Small intestine (tissue), 7 donors: ENCODE results near the gene OR1K1. TPM values are rescaled to one million over a fixed set of nuclear protein-coding genes. Genes with fewer than 3 reads are reported as not detected.
"Not testable (repeated sequence)": the region's sequence is repeated elsewhere in the genome, so short reads cannot be mapped to it uniquely, and the experiment has no call there.

Experiments used
- DNase-seq, 2 donors: peaks; one replicate each; pipeline versions ENCODE4 v3.0.0 to v3.0.0-alpha.2; 2013
- FAIRE-seq: peaks from 2 replicates; lab custom pipeline; 2012; peaks lifted over from hg19 to GRCh38; lab: Jason Lieb, UNC
- H3K27ac ChIP-seq, 3 donors: one replicate each; pipeline ENCODE4 v1.5.1; 2013; ENCODE audit warnings: low read length in 2 of 3, mild to moderate bottlenecking in 2 of 3, control low read depth in 1 of 3, inconsistent platforms in 1 of 3, low read depth in 1 of 3, moderate library complexity in 1 of 3
- H3K27me3 ChIP-seq, 3 donors: one replicate each; pipeline ENCODE4 v1.6.1; 2013; ENCODE audit warnings: low read length in 3 of 3, inconsistent platforms in 1 of 3; ENCODE audit not compliant: control insufficient read depth in 3 of 3, insufficient read depth in 3 of 3
- H3K36me3 ChIP-seq, 3 donors: one replicate each; pipeline ENCODE4 v1.6.1; 2013; ENCODE audit warnings: low read length in 3 of 3, inconsistent platforms in 1 of 3, low read depth in 1 of 3, mild to moderate bottlenecking in 1 of 3, moderate library complexity in 1 of 3; ENCODE audit not compliant: control insufficient read depth in 3 of 3, insufficient read depth in 2 of 3
- H3K4me1 ChIP-seq, 3 donors: one replicate each; pipeline ENCODE4 v1.6.1; 2013; ENCODE audit warnings: low read length in 2 of 3, inconsistent platforms in 1 of 3, low read depth in 1 of 3, mild to moderate bottlenecking in 1 of 3, moderate library complexity in 1 of 3; ENCODE audit not compliant: control insufficient read depth in 3 of 3, insufficient read depth in 2 of 3
- H3K4me3 ChIP-seq, 3 donors: one replicate each; pipeline ENCODE4 v1.5.1; 2013; ENCODE audit warnings: low read length in 3 of 3, control low read depth in 1 of 3, inconsistent platforms in 1 of 3, low read depth in 1 of 3, mild to moderate bottlenecking in 1 of 3, moderate library complexity in 1 of 3
- H3K9me3 ChIP-seq, 2 donors: one replicate each; pipeline ENCODE4 v1.6.1; 2013; ENCODE audit warnings: low read depth in 1 of 2, low read length in 1 of 2; ENCODE audit not compliant: control insufficient read depth in 2 of 2, insufficient read depth in 1 of 2
- WGBS, 3 donors: extraction: QIAGEN DNeasy Blood & Tissue Kit; methylation state at CpG; one replicate each; pipeline ENCODE4 v1.1.7; 2013; 5-methylcytosine and 5-hydroxymethylcytosine counted together
- polyA plus RNA-seq, 4 donors: library from polyadenylated mRNA; stranded (reverse) in 3 of 4; unstranded in 1 of 4; fragments of 200-250 nt in 3 of 4; fragments of 120-200 nt in 1 of 4; gene quantifications; one replicate each; pipeline versions ENCODE4 v1.2.1 to v1.2.3, GENCODE V29; 2013
- donor health status: healthy with polysubstance abuse.
- donor health status: control.
- donor health status: control.
- donor health status: Bipolar disorder and iron deficiency.
- donor health status: healthy.

The OR1K1 gene
- polyA plus RNA-seq, 4 donors: not detected

- no peaks in the 10 kb centered on the region for H3K9me3 ChIP-seq
- no peak for FAIRE-seq
- no peak for DNase-seq
- peaks cover 6 to 40% (median 19%) of the 10 kb centered on the region in 3 donors for H3K36me3 ChIP-seq
- H3K27ac ChIP-seq: peak overlapping the region in 1 of 3 donors; percentile 66
- no peak overlapping the region for H3K4me3 ChIP-seq
- no peaks in the 10 kb centered on the region for H3K27me3 ChIP-seq
- no peaks in the 10 kb centered on the region for H3K4me1 ChIP-seq
- 62 to 84% (median 80%) methylated on average over 9 of the region's 9 CpGs for WGBS, 3 donors
Measured at GRCh38 chr9:122819791-122820489, 20.0 kb downstream of the OR1K1 start.

- no peak overlapping the region for H3K27ac ChIP-seq
- no peak for FAIRE-seq
- H3K27me3 ChIP-seq: no peaks in the 10 kb centered on the region
- no peak overlapping the region for H3K4me3 ChIP-seq
- WGBS, 3 donors: 91 to 95% (median 93%) methylated on average over 11 of the region's 11 CpGs
- no peak for DNase-seq
- no peaks in the 10 kb centered on the region for H3K9me3 ChIP-seq
- no peaks in the 10 kb centered on the region for H3K4me1 ChIP-seq
- H3K36me3 ChIP-seq: peaks cover 6 to 44% (median 19%) of the 10 kb centered on the region in 3 donors
Measured at GRCh38 chr9:122820490-122820845, 20.5 kb downstream of the OR1K1 start.

- H3K9me3 ChIP-seq: no peaks in the 10 kb centered on the region
- 51 to 61% (median 57%) methylated on average over 7 of the region's 7 CpGs for WGBS, 3 donors
- peak overlapping the region in 1 of 3 donors; percentile 43 for H3K27ac ChIP-seq
- H3K36me3 ChIP-seq: peaks cover 10 to 44% (median 22%) of the 10 kb centered on the region in 3 donors
- no peaks in the 10 kb centered on the region for H3K27me3 ChIP-seq
- DNase-seq: peak in 1 of 2 donors; percentile 5
- no peaks in the 10 kb centered on the region for H3K4me1 ChIP-seq
- no peak for FAIRE-seq
- H3K4me3 ChIP-seq: no peak overlapping the region
Measured at GRCh38 chr9:122821278-122821943, 21.5 kb downstream of the OR1K1 start.

- no peak for FAIRE-seq
- DNase-seq: no peak
- WGBS, 3 donors: 88 to 92% (median 92%) methylated on average over 6 of the region's 6 CpGs
- H3K36me3 ChIP-seq: peaks cover 10 to 42% (median 22%) of the 10 kb centered on the region in 3 donors
- no peaks in the 10 kb centered on the region for H3K27me3 ChIP-seq
- peak overlapping the region in 1 of 3 donors; percentile 43 for H3K27ac ChIP-seq
- H3K4me3 ChIP-seq: no peak overlapping the region
- H3K4me1 ChIP-seq: peaks cover 0 to 3% (median under 1%) of the 10 kb centered on the region in 3 donors
- no peaks in the 10 kb centered on the region for H3K9me3 ChIP-seq
Measured at GRCh38 chr9:122822056-122822455, 22.1 kb downstream of the OR1K1 start.

- DNase-seq (no peak), FAIRE-seq (no peak)
- Histone ChIP-seq H3K27me3 (no peaks in the 10 kb centered on the region), H3K36me3 (peaks cover 10 to 34% (median 22%) of the 10 kb centered on the region in 3 donors), H3K27ac (no peak overlapping the region), H3K9me3 (no peaks in the 10 kb centered on the region), H3K4me1 (peaks cover 0 to 6% (median 5%) of the 10 kb centered on the region in 3 donors), H3K4me3 (no peak overlapping the region)
- 88 to 91% (median 90%) methylated on average over 4 of the region's 4 CpGs for WGBS, 3 donors
Measured at GRCh38 chr9:122822938-122823337, 23.0 kb downstream of the OR1K1 start.

GRCh38 chr9:122827761-122828093 lies 27.8 kb downstream of the OR1K1 start:
- peak overlapping the region; percentile 85 to 97 (median 89) for H3K4me3 ChIP-seq
- H3K27ac ChIP-seq: peak overlapping the region in 2 of 3 donors; percentile 92 to 98
- H3K9me3 ChIP-seq: no peaks in the 10 kb centered on the region
- DNase-seq (no peak), FAIRE-seq (no peak)
- H3K36me3 ChIP-seq: peaks cover 4 to 21% (median 10%) of the 10 kb centered on the region in 3 donors
- no peaks in the 10 kb centered on the region for H3K27me3 ChIP-seq
- H3K4me1 ChIP-seq: peaks cover 0 to 9% (median 5%) of the 10 kb centered on the region in 3 donors
- 0 to 2% (median 1%) methylated on average over 8 of the region's 8 CpGs for WGBS, 3 donors

GRCh38 chr9:122828965-122829284 lies 29.0 kb downstream of the OR1K1 start:
- H3K4me1 ChIP-seq, H3K9me3 ChIP-seq, FAIRE-seq, DNase-seq, H3K27me3 ChIP-seq: not testable (repeated sequence)
- Histone ChIP-seq H3K4me3 (peak overlapping the region; percentile 85 to 97 (median 89)), H3K27ac (peak overlapping the region in 2 of 3 donors; percentile 92 to 98), H3K36me3 (peaks cover 3 to 13% (median 6%) of the 10 kb centered on the region in 3 donors)
- WGBS, 3 donors: 70 to 72% (median 71%) methylated on average over 18 of the region's 18 CpGs

GRCh38 chr9:122832194-122832593 lies 32.3 kb downstream of the OR1K1 start:
- H3K4me1 ChIP-seq: peaks cover 0 to 8% (median under 1%) of the 10 kb centered on the region in 3 donors
- H3K4me3 ChIP-seq: no peak overlapping the region
- FAIRE-seq: no peak
- no peak overlapping the region for H3K27ac ChIP-seq
- 87 to 92% (median 91%) methylated on average over 3 of the region's 3 CpGs for WGBS, 3 donors
- no peaks in the 10 kb centered on the region for H3K27me3 ChIP-seq
- no peak for DNase-seq
- H3K36me3 ChIP-seq: no peaks in the 10 kb centered on the region
- no peaks in the 10 kb centered on the region for H3K9me3 ChIP-seq
